ENCODE data around the gene PDE6D. TPM values are rescaled to one million over a fixed set of nuclear protein-coding genes. Genes with fewer than 3 reads are reported as not detected.
A peak's percentile ranks its signal among the peaks of the same experiment; 100 is the strongest.

Gene PDE6D
- total and polyA plus RNA-seq, 2 experiments from 2014 or later = 35.2 to 55.6 TPM

DNA sequence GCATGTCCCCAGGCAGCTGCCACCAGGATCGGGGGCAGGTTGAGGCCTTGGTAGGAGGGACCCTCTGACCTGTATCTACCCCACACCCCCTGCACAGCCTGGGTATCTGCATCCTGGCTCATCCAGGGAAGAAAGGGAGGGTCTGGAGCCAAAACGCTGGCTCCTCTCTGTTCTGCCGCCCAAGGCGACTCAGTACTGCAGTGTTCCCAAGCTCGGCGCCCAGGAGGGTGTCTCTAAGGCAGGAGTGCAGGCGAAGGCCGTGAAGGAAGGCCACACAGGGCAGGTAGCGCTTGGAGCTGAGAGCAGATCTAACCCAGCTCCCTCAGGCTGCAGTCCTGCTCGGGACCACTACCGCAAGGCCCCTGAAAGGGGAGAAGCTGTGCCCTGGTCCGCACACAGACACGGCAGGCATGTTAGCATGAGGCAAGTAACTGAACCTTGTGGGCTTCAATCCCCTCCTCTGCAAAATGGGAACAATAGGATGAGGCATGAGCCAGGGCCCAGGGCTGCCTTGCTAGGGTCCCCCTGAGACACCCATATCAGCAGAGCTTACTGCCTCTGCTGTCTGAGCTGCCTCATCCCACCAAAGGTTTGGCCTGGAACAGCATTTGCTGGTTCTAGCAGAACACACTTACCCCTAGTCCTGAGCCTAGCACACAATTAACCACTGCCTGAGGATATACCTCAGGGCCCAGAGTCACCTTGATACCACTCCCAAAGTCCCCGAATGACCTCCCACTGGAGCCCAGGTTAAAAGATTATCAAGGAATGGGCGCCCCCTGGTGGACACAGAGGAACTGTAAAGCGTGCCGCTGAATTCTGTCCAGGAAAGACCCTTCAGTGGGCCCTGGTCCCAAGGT is 66.2 kb downstream of the PDE6D start (continued):
- TF ChIP-seq, protein P1, sequence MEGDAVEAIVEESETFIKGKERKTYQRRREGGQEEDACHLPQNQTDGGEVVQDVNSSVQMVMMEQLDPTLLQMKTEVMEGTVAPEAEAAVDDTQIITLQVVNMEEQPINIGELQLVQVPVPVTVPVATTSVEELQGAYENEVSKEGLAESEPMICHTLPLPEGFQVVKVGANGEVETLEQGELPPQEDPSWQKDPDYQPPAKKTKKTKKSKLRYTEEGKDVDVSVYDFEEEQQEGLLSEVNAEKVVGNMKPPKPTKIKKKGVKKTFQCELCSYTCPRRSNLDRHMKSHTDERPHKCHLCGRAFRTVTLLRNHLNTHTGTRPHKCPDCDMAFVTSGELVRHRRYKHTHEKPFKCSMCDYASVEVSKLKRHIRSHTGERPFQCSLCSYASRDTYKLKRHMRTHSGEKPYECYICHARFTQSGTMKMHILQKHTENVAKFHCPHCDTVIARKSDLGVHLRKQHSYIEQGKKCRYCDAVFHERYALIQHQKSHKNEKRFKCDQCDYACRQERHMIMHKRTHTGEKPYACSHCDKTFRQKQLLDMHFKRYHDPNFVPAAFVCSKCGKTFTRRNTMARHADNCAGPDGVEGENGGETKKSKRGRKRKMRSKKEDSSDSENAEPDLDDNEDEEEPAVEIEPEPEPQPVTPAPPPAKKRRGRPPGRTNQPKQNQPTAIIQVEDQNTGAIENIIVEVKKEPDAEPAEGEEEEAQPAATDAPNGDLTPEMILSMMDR (conservative IDR thresholded peaks at IDR 0.05; ENCODE audit: low read depth in 2 of 2) = peak; percentile 93 to 94
- TF ChIP-seq NANOG (IDR thresholded peaks at IDR 0.05; ENCODE audit: borderline replicate concordance) = 0 out of 2 replicates have a peak, but pooled peaks have one; percentile 6
- TF ChIP-seq EZH2phosphoT487 (IDR thresholded peaks at IDR 0.05; ENCODE audit: unreplicated experiment) = no peak

DNA sequence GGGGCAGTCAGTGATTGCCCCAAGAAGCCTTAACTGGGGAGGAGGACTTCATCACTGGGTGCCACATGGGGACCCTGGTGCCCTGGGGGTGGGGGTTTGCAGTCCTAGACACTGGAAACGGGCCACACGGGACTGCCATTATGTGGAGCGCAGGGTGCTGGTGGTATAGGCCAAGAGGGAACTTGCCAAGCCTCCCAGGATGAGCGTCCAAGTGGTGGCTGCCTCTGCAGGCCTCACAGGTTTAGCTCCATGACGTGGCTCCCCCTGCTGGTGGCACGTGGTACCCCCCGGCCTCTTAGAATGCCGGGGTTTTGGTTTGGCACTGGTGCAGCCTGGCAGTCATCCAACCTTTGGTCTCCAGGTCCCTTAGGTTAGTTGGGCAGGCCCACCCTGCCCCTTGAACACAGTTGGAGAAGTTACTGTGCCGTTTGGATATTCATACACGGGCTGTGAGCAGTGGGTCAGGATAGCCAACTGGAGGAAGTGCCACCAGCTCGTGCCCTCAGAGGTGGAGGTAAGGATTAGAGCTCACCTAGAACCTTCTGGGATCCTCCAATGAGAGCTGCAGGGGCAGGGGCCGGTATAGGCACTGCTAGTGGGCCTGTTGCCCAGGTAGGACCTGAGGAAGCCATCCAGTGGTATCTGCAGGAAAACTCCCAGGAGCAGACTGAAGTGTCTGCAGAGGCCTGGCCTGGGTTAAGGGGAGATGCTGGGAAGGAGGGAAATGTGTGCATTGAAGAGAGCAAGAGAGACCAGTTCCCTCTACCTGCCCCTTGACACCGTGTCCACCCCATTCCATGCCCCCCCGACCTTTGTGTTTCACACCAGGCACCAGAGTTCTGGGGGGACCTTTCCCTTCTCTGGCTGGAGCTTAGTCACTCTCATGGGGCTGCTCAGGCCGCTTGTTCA is 67.1 kb downstream of the PDE6D start:
- H3K27me3 Mint-ChIP-seq (ENCODE audit: insufficient read depth, low read depth, poor library complexity) = peaks cover 58% of the 10 kb centered on the region
- Histone ChIP-seq H4K20me1 (replicated peaks; ENCODE audit: insufficient read depth) (peaks cover 17% of the 10 kb centered on the region), H3K36me3 (ENCODE audit: insufficient read depth) (peaks cover 29% of the 10 kb centered on the region), H3K9me2 (ENCODE audit: insufficient read depth) (no peaks in the 10 kb centered on the region), H3K4me3 (peak overlapping the region; percentile 32; the same call in 1 of the 2 replicates), H3K4me2 (peak overlapping the region; percentile 63), H3K27ac (ENCODE audit: low read depth) (peak overlapping the region; percentile 92), H3K79me2 (replicated peaks; ENCODE audit: insufficient read depth) (peaks cover 44% of the 10 kb centered on the region), H3F3A (replicated peaks; ENCODE audit: low read depth) (peaks cover 47% of the 10 kb centered on the region), H3K4me1 (ENCODE audit: insufficient read depth) (peaks cover 31% of the 10 kb centered on the region), H2AFZ (no peak overlapping the region), H3K27me3 (ENCODE audit: insufficient read depth) (no peaks in the 10 kb centered on the region)
- ATAC-seq (peak; percentile 21), DNase-seq (ENCODE audit: low spot score) (peak; percentile 96)
- peak overlapping the region; percentile 65 for H3K4me3 Mint-ChIP-seq
- H3K36me3 Mint-ChIP-seq (ENCODE audit: low read depth) = peaks cover 53% of the 10 kb centered on the region
- peaks cover 21% of the 10 kb centered on the region for H3K9me3 Mint-ChIP-seq
- H3K4me1 Mint-ChIP-seq = peaks cover 43% of the 10 kb centered on the region
- H3K27ac Mint-ChIP-seq = peak overlapping the region; percentile 94
- peak; percentile 65 for TF ChIP-seq CREB1 (CRISPR knock-in tag; IDR thresholded peaks at IDR 0.05; ENCODE audit: low read depth)
- TF ChIP-seq, protein P1 (conservative IDR thresholded peaks at IDR 0.05; ENCODE audit: low read depth in 2 of 2) = peak; percentile 86 to 93
- TF ChIP-seq ZNF331 (CRISPR knock-in tag; IDR thresholded peaks at IDR 0.05; ENCODE audit: low read depth) = 0 out of 2 replicates have a peak, but pooled peaks have one; percentile 1
- no peak for TF ChIP-seq EZH2phosphoT487 (IDR thresholded peaks at IDR 0.05; ENCODE audit: unreplicated experiment)
- TF ChIP-seq JUNB (IDR thresholded peaks at IDR 0.05; ENCODE audit: unreplicated experiment) = no peak
- no peak for TF ChIP-seq ZNF114 (CRISPR knock-in tag; IDR thresholded peaks at IDR 0.05)
- TF ChIP-seq, protein P2, sequence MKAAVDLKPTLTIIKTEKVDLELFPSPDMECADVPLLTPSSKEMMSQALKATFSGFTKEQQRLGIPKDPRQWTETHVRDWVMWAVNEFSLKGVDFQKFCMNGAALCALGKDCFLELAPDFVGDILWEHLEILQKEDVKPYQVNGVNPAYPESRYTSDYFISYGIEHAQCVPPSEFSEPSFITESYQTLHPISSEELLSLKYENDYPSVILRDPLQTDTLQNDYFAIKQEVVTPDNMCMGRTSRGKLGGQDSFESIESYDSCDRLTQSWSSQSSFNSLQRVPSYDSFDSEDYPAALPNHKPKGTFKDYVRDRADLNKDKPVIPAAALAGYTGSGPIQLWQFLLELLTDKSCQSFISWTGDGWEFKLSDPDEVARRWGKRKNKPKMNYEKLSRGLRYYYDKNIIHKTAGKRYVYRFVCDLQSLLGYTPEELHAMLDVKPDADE (IDR thresholded peaks at IDR 0.05) = no peak
- TF ChIP-seq POLR2AphosphoS5 (IDR thresholded peaks at IDR 0.05; ENCODE audit: low read depth) = peak; percentile 83
- TF ChIP-seq NANOG (IDR thresholded peaks at IDR 0.05; ENCODE audit: borderline replicate concordance) = no peak
- TF ChIP-seq, protein P3, sequence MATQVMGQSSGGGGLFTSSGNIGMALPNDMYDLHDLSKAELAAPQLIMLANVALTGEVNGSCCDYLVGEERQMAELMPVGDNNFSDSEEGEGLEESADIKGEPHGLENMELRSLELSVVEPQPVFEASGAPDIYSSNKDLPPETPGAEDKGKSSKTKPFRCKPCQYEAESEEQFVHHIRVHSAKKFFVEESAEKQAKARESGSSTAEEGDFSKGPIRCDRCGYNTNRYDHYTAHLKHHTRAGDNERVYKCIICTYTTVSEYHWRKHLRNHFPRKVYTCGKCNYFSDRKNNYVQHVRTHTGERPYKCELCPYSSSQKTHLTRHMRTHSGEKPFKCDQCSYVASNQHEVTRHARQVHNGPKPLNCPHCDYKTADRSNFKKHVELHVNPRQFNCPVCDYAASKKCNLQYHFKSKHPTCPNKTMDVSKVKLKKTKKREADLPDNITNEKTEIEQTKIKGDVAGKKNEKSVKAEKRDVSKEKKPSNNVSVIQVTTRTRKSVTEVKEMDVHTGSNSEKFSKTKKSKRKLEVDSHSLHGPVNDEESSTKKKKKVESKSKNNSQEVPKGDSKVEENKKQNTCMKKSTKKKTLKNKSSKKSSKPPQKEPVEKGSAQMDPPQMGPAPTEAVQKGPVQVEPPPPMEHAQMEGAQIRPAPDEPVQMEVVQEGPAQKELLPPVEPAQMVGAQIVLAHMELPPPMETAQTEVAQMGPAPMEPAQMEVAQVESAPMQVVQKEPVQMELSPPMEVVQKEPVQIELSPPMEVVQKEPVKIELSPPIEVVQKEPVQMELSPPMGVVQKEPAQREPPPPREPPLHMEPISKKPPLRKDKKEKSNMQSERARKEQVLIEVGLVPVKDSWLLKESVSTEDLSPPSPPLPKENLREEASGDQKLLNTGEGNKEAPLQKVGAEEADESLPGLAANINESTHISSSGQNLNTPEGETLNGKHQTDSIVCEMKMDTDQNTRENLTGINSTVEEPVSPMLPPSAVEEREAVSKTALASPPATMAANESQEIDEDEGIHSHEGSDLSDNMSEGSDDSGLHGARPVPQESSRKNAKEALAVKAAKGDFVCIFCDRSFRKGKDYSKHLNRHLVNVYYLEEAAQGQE (IDR thresholded peaks at IDR 0.05; ENCODE audit: unreplicated experiment) = no peak

All from GM23338 (cell line).